H1 (cell line): Measurements from ENCODE around the gene ABHD1. TPM values are rescaled to one million over a fixed set of nuclear protein-coding genes. Genes with fewer than 3 reads are reported as not detected.

Source experiments
- CTCF ChIA-PET: fragments of 300-600 bp; sonication (Branson Sonifier 250); formaldehyde crosslinking; loops from one replicate; lab custom pipeline; 2021; ENCODE audit not compliant: partially characterized antibody; lab: Charles Lee
- POLR2A ChIA-PET: fragments of 300-600 bp; sonication (Branson Sonifier 250); formaldehyde crosslinking; loops from one replicate; lab custom pipeline; 2021; ENCODE audit warnings: inconsistent platforms; ENCODE audit not compliant: partially characterized antibody; lab: Charles Lee
- DNase-seq, 2 experiments: peaks; one replicate each; pipeline versions ENCODE4 v3.0.0 to v3.0.0-alpha.2; 2010 to 2022; ENCODE audit warnings: low spot score in 2 of 2, low read depth in 1 of 2, mixed read lengths in 1 of 2
- FAIRE-seq: peaks from 2 replicates; lab custom pipeline; 2011; peaks lifted over from hg19 to GRCh38; lab: Jason Lieb, UNC
- H2AFZ ChIP-seq: 2 replicates; pipeline ENCODE4 v1.8.1; 2012; ENCODE audit warnings: low read length, inconsistent platforms
- H2AK5ac ChIP-seq: 2 replicates; pipeline ENCODE4 v1.6.1; 2013; ENCODE audit warnings: low read depth, low read length
- H2BK120ac ChIP-seq: replicated peaks from 2 replicates; pipeline ENCODE3; 2013; ENCODE audit warnings: low read depth, low read length, inconsistent platforms
- H2BK12ac ChIP-seq: 2 replicates; pipeline ENCODE4 v1.6.1; 2013; ENCODE audit warnings: low read depth, low read length
- H2BK15ac ChIP-seq: 2 replicates; pipeline ENCODE4 v1.6.1; 2013; ENCODE audit warnings: low read length
- H2BK20ac ChIP-seq: 2 replicates; pipeline ENCODE4 v1.6.1; 2013; ENCODE audit warnings: low read length
- H2BK5ac ChIP-seq: 2 replicates; pipeline ENCODE4 v1.6.1; 2013; ENCODE audit warnings: low read depth, low read length
- H3K14ac ChIP-seq: 2 replicates; pipeline ENCODE4 v1.6.1; 2013; ENCODE audit warnings: inconsistent platforms; ENCODE audit not compliant: insufficient read length
- H3K18ac ChIP-seq: 2 replicates; pipeline ENCODE4 v1.6.1; 2013; ENCODE audit warnings: low read length; ENCODE audit errors: extremely low read depth
- H3K23ac ChIP-seq: 2 replicates; pipeline ENCODE4 v1.6.1; 2013; ENCODE audit warnings: inconsistent platforms; ENCODE audit not compliant: insufficient read length
- H3K23me2 ChIP-seq: 2 replicates; pipeline ENCODE4 v1.6.1; 2013; ENCODE audit warnings: low read depth, low read length
- H3K27ac ChIP-seq: 2 replicates; pipeline ENCODE4 v1.6.1; 2011; ENCODE audit warnings: low read depth, low read length, inconsistent platforms
- H3K27me3 ChIP-seq, 4 experiments: replicated peaks in 1 of 4; 1 replicate in 1 of 4; 2 replicates in 3 of 4; pipeline versions ENCODE4 v1.6.1 to v1.8.1; 2011 to 2013; ENCODE audit warnings: low read length in 3 of 4, mild to moderate bottlenecking in 3 of 4, inconsistent platforms in 2 of 4, mixed read lengths in 2 of 4, moderate library complexity in 1 of 4; ENCODE audit not compliant: control insufficient read depth in 3 of 4, insufficient read depth in 3 of 4; ENCODE audit errors: extremely low read depth in 1 of 4
- H3K36me3 ChIP-seq, 4 experiments: 2 replicates each; pipeline versions ENCODE4 v1.6.1 to v1.8.1; 2011 to 2013; ENCODE audit warnings: mild to moderate bottlenecking in 4 of 4, low read length in 3 of 4, moderate library complexity in 2 of 4, control low read depth in 1 of 4, inconsistent platforms in 1 of 4; ENCODE audit not compliant: insufficient read depth in 4 of 4, control insufficient read depth in 2 of 4
- H3K4ac ChIP-seq: replicated peaks from 2 replicates; pipeline ENCODE3; 2013; ENCODE audit warnings: low read length, low read depth, mixed read lengths, inconsistent platforms; ENCODE audit not compliant: insufficient read length
- H3K4me1 ChIP-seq, 4 experiments: replicated peaks in 1 of 4; 1 replicate in 1 of 4; 2 replicates in 3 of 4; pipeline versions ENCODE4 v1.6.1 to v1.8.1; 2011 to 2013; ENCODE audit warnings: low read length in 3 of 4, inconsistent platforms in 2 of 4, mixed read lengths in 1 of 4; ENCODE audit not compliant: insufficient read depth in 4 of 4, control insufficient read depth in 3 of 4
- H3K4me2 ChIP-seq, 2 experiments: 2 replicates each; pipeline versions ENCODE4 v1.6.1 to v1.8.1; 2011 to 2013; ENCODE audit warnings: low read depth in 2 of 2, low read length in 2 of 2, control low read depth in 1 of 2, inconsistent platforms in 1 of 2, mild to moderate bottlenecking in 1 of 2; ENCODE audit not compliant: insufficient read depth in 1 of 2
- H3K4me3 ChIP-seq, 4 experiments: fragments of 200-600, 300-600 bp in 1 of 4; sonication (generic), shearing (Covaris generic), sonication (Bioruptor Twin) in 1 of 4; 2 replicates each; pipeline versions ENCODE4 v1.5.1 to v1.8.1; 2011 to 2016; ENCODE audit warnings: low read length in 4 of 4, low read depth in 3 of 4, control low read depth in 2 of 4, inconsistent platforms in 2 of 4, mild to moderate bottlenecking in 2 of 4, mixed read lengths in 1 of 4, moderate library complexity in 1 of 4; ENCODE audit not compliant: insufficient read depth in 2 of 4; ENCODE audit errors: extremely low read depth in 1 of 4
- H3K56ac ChIP-seq: replicated peaks from 2 replicates; pipeline ENCODE3; 2013; ENCODE audit warnings: low read depth, mild to moderate bottlenecking, mixed read lengths, low read length, inconsistent platforms; ENCODE audit not compliant: insufficient read length
- H3K79me1 ChIP-seq: 2 replicates; pipeline ENCODE4 v1.6.1; 2013; ENCODE audit warnings: low read depth, low read length, control low read depth
- H3K79me2 ChIP-seq, 2 experiments: 2 replicates each; pipeline versions ENCODE4 v1.6.1 to v1.8.1; 2012 to 2013; ENCODE audit warnings: low read length in 2 of 2, mild to moderate bottlenecking in 2 of 2, inconsistent platforms in 1 of 2; ENCODE audit not compliant: insufficient read depth in 2 of 2, control insufficient read depth in 1 of 2
- H3K9ac ChIP-seq, 4 experiments: replicated peaks in 1 of 4; 1 replicate in 1 of 4; 2 replicates in 3 of 4; pipeline versions ENCODE4 v1.6.1 to v1.8.1; 2011 to 2013; ENCODE audit warnings: low read depth in 3 of 4, low read length in 3 of 4, control low read depth in 2 of 4, mild to moderate bottlenecking in 2 of 4, moderate library complexity in 2 of 4, inconsistent platforms in 1 of 4; ENCODE audit errors: extremely low read depth in 1 of 4
- H3K9me3 ChIP-seq, 2 experiments: 2 replicates each; pipeline versions ENCODE4 v1.6.1 to v1.8.1; 2012 to 2013; ENCODE audit warnings: mild to moderate bottlenecking in 2 of 2, moderate library complexity in 2 of 2, control low read depth in 1 of 2, inconsistent platforms in 1 of 2, low read depth in 1 of 2, low read length in 1 of 2, mixed read lengths in 1 of 2; ENCODE audit not compliant: insufficient read depth in 2 of 2
- H4K20me1 ChIP-seq, 2 experiments: replicated peaks in 1 of 2; 2 replicates each; pipeline versions ENCODE3 to v1.8.1; 2011 to 2013; ENCODE audit warnings: inconsistent platforms in 2 of 2, low read length in 2 of 2, mild to moderate bottlenecking in 1 of 2; ENCODE audit not compliant: insufficient read depth in 2 of 2, control insufficient read depth in 1 of 2
- H4K5ac ChIP-seq: 2 replicates; pipeline ENCODE4 v1.6.1; 2013; ENCODE audit warnings: low read length, low read depth, mixed read lengths, inconsistent platforms; ENCODE audit not compliant: insufficient read length
- H4K8ac ChIP-seq: 2 replicates; pipeline ENCODE4 v1.8.0; 2013; ENCODE audit warnings: mild to moderate bottlenecking, moderate library complexity, low read length, inconsistent platforms; ENCODE audit not compliant: insufficient read depth; ENCODE audit errors: extremely low read depth
- H4K91ac ChIP-seq: replicated peaks from 2 replicates; pipeline ENCODE3; 2013; ENCODE audit warnings: low read length, mixed read lengths, inconsistent platforms; ENCODE audit not compliant: insufficient read length
- ASH2L ChIP-seq: fragments of 200-600, 300-600 bp; sonication (generic); IDR thresholded peaks from one replicate; pipeline ENCODE4 v1.7.1; 2017; ENCODE audit warnings: low read length
- BACH1 ChIP-seq: IDR thresholded peaks from 2 replicates; pipeline ENCODE4 v1.6.1; 2012; ENCODE audit warnings: low read length, improper control_type of control experiment
- CHD1 ChIP-seq: IDR thresholded peaks from 2 replicates; pipeline ENCODE4 v1.6.1; 2012; ENCODE audit warnings: low read depth, low read length, improper control_type of control experiment
- CTBP2 ChIP-seq: IDR thresholded peaks from 2 replicates; pipeline ENCODE4 v1.7.0; 2011; ENCODE audit warnings: borderline replicate concordance, mild to moderate bottlenecking, moderate library complexity, mixed read lengths, low read length; ENCODE audit not compliant: insufficient read depth, insufficient read length
- E2F6 ChIP-seq: IDR thresholded peaks from 2 replicates; pipeline ENCODE4 v1.6.1; 2012; ENCODE audit warnings: inconsistent platforms
- EZH2 ChIP-seq: fragments of 200-600 bp; sonication (generic); IDR thresholded peaks from 2 replicates; pipeline ENCODE4 v1.7.1; 2012; ENCODE audit warnings: low read depth, mild to moderate bottlenecking, moderate library complexity, low read length, inconsistent platforms; ENCODE audit not compliant: severe bottlenecking
- HDAC2 ChIP-seq, 2 experiments: fragments of 300-600 bp in 1 of 2; sonication (generic) in 1 of 2; IDR thresholded peaks; 2 replicates each; pipeline ENCODE4 v1.6.1; 2011 to 2012; ENCODE audit warnings: low read depth in 2 of 2, low read length in 2 of 2, mild to moderate bottlenecking in 2 of 2, moderate library complexity in 2 of 2, borderline replicate concordance in 1 of 2, inconsistent platforms in 1 of 2
- NRF1 ChIP-seq: IDR thresholded peaks from 2 replicates; pipeline ENCODE4 v1.6.1; 2011; ENCODE audit warnings: mild to moderate bottlenecking, low read depth, low read length, improper control_type of control experiment
- PHF8 ChIP-seq: fragments of 200-600 bp; sonication (generic); conservative IDR thresholded peaks from 2 replicates; pipeline ENCODE4 v1.7.1; 2012; ENCODE audit warnings: low read depth, mild to moderate bottlenecking, inconsistent platforms, low read length, moderate library complexity
- POLR2AphosphoS5 ChIP-seq: IDR thresholded peaks from 2 replicates; pipeline ENCODE4 v1.6.1; 2011; ENCODE audit warnings: low read depth, low read length
- POU5F1 ChIP-seq: IDR thresholded peaks from 2 replicates; pipeline ENCODE4 v1.6.1; 2011; ENCODE audit warnings: low read depth, mild to moderate bottlenecking, low read length, moderate library complexity
- RFX5 ChIP-seq: IDR thresholded peaks from 2 replicates; pipeline ENCODE4 v1.6.1; 2011; ENCODE audit warnings: low read depth, low read length, improper control_type of control experiment, borderline replicate concordance
- TAF7 ChIP-seq: optimal IDR thresholded peaks from 2 replicates; pipeline ENCODE3; 2011; ENCODE audit warnings: low read depth, mild to moderate bottlenecking, inconsistent platforms, low read length, moderate library complexity, borderline replicate concordance
- TBP ChIP-seq: IDR thresholded peaks from 2 replicates; pipeline ENCODE4 v1.6.1; 2011; ENCODE audit warnings: low read depth, low read length, improper control_type of control experiment
- WGBS, 2 experiments: shearing (Covaris generic) in 1 of 2; methylation state at CpG; one replicate each; pipeline versions ENCODE4 v1.1.6 to v1.1.7; 2013 to 2015; ENCODE audit warnings: low lambda C conversion rate in 2 of 2, mixed read lengths in 2 of 2, inconsistent platforms in 1 of 2, low coverage in 1 of 2, missing lambda C conversion rate in 1 of 2; ENCODE audit not compliant: insufficient replicate concordance in 2 of 2, insufficient coverage in 1 of 2, insufficient read length in 1 of 2; ENCODE audit errors: extremely low coverage in 1 of 2, missing lambda C conversion rate in 1 of 2; 5-methylcytosine and 5-hydroxymethylcytosine counted together
- polyA plus RNA-seq, 7 experiments: library from polyadenylated mRNA; depleted of rRNA in 3 of 7; stranded (reverse) in 5 of 7; unstranded in 2 of 7; fragments of >200 nt in 5 of 7; fragments of 200-250 nt in 2 of 7; gene quantifications; 1 replicate in 5 of 7; 2 replicates in 1 of 7; 4 replicates in 1 of 7; pipeline versions ENCODE4 v1.2.1 to v1.2.3, GENCODE V29; 2011 to 2013; ENCODE audit warnings: missing spikeins in 2 of 7, mixed read lengths in 2 of 7
- total RNA-seq: library from RNA; stranded (reverse); fragmentation: NEBNext Ultra II Directional; extraction: Animal tissue kit (Norgen Biotek cat#: 25700); gene quantifications from 2 replicates; pipeline ENCODE4 v1.2.1, GENCODE V29; 2021

The ABHD1 gene
- total and polyA plus RNA-seq, 2 of the 8 experiments (the other 6 are each of a cell fraction or from before 2014, with no cell fraction given) = 0.20 to 1.1 TPM

GRCh38 chr2:27154488-27154887 is 30.9 kb downstream of the ABHD1 start:
- H3K14ac ChIP-seq = no peak overlapping the region
- H4K91ac ChIP-seq = no peak overlapping the region
- no peaks in the 10 kb centered on the region for H3K79me2 ChIP-seq
- no peak overlapping the region for H2BK15ac ChIP-seq
- H3K36me3 ChIP-seq = no peaks in the 10 kb centered on the region
- ChIA-PET POLR2A (interaction anchor here (1.4 kb wide), 1 partner anchor 9 kb away, joined by 6 read pairs; no protein-coding TSS in a partner anchor), CTCF (interaction anchor here (0.7 to 2.9 kb wide), 7 partner anchors 13 to 80 kb away, joined by 3 to 14 read pairs (median 3); partner anchors contain the start of gene PREB)
- H3K27ac ChIP-seq = no peak overlapping the region
- no peak overlapping the region for H3K4me2 ChIP-seq
- H2AFZ ChIP-seq = no peak overlapping the region
- H4K20me1 ChIP-seq = no peaks in the 10 kb centered on the region
- H3K56ac ChIP-seq = no peak overlapping the region
- H2BK5ac ChIP-seq = no peak overlapping the region
- no peak for DNase-seq
- H2BK20ac ChIP-seq = no peak overlapping the region
- H2AK5ac ChIP-seq = no peak overlapping the region
- H2BK120ac ChIP-seq = no peak overlapping the region
- H3K27me3 ChIP-seq = no peaks in the 10 kb centered on the region
- H2BK12ac ChIP-seq = 0 out of 2 replicates have a peak overlapping the region, but pooled peaks have one; percentile 60
- no peaks in the 10 kb centered on the region; a peak in 1 of 7 replicates for H3K4me1 ChIP-seq
- WGBS, 2 experiments = 84% methylated on average over 6 of the region's 6 CpGs; no CpG with 5 or more reads in 1 of the 2 experiments
- H3K4me3 ChIP-seq = no peak overlapping the region
- H3K23me2 ChIP-seq = no peaks in the 10 kb centered on the region
- H3K79me1 ChIP-seq = no peaks in the 10 kb centered on the region
- H3K9me3 ChIP-seq = no peaks in the 10 kb centered on the region
- H3K9ac ChIP-seq = no peak overlapping the region
- H3K18ac ChIP-seq = no peak overlapping the region
- H3K23ac ChIP-seq = no peak overlapping the region
- no peak overlapping the region for H4K8ac ChIP-seq
- H3K4ac ChIP-seq = no peak overlapping the region
- FAIRE-seq = no peak
- no peak overlapping the region for H4K5ac ChIP-seq
- no peak for TF ChIP-seq CHD1
- no peak for TF ChIP-seq PHF8
- no peak for TF ChIP-seq POLR2AphosphoS5
- TF ChIP-seq EZH2 = no peak
- no peak for TF ChIP-seq TBP
- TF ChIP-seq HDAC2 (IDR thresholded peaks at IDR 0.05; ENCODE audit: borderline replicate concordance in 1 of 2, low read depth in 2 of 2, low read length in 2 of 2) = no peak
- TF ChIP-seq ASH2L = no peak
- no peak for TF ChIP-seq BACH1
- TF ChIP-seq NRF1 = no peak
- no peak for TF ChIP-seq TAF7
- no peak for TF ChIP-seq POU5F1
- TF ChIP-seq RFX5 = no peak
- TF ChIP-seq CTBP2 = no peak
- TF ChIP-seq E2F6 = no peak
